ENCODE measurements around the gene DNM3.

Gene DNM3

DNA sequence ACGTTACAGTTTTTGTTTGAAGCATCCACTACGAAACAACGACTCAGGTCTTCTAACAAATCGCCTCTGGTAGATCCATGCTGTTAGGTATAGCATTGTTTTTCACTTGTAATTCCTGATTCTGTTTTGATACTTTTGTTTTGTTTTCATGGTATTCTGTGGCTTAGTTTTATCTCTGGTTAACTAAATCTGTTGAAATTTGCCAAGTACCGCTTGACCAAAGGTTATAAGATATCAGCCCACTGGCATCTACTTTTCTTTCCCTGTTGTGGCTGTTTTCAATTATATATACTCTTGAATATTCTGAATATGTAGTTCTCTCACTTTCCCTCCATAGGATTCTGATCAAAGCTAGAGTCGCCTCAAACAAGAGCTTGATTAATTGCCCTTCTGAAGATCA is 304.4 kb downstream of the DNM3 start:
- DNase-seq: no peak

- DNase-seq: no peak
Measured at GRCh38 chr1:172146141-172146850, 305.0 kb downstream of the DNM3 start.

DNA sequence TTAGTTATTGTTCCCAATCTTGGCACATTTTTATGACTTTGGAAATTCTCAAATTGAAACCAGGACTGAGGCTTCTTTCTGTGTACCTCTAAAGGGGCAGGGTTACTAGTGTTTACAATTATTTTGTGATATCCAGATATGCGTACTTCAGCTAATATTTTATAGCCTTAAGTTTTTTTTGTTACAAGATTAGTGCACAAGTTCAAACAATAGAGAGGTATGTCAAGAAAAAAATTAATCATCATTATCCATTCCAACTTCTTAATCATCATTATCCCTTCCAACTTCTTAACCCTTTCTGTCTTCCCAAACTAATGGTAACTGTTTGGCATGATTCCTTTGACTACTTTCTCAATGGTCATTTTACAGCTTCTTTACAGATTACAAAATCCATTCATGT is 306.2 kb downstream of the DNM3 start:
- DNase-seq: no peak

DNA sequence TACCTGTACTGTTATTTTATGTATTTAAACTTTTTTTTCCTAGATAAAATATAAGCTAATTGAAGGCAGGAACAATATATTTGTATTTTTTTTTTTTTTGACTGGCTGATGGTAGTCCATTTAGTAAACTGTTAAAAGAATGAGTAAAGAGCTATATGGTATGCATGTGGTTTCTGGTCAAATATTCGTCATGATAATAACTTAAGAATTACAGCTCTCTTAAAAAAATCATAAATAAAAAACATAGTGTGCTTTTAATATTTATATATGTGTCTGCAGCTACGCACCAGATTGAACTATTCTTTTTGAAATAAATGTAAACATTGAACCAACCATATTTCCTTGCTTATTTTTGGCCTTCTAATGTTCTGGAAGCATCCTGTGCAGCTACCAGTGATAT is 306.9 kb downstream of the DNM3 start:
- no peak for DNase-seq

DNA sequence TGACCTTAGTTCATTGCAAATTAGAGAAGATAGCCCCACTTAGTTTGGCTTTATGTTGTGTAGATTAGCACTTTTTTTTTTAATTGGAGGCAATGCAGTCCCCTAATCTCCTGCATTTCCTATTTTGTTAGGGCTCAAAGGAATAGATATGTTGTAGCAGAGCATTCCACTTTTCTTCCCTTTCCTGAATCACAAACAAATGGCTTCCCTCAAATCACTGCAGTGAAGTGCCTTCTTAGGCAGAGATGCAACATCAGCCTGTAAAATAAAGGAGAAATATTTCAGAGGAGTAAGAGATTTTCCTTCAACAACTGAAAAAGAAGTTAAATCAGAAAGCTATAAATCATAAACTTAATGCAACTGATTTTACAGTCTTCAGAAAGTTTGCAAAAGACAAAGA is 307.4 kb downstream of the DNM3 start:
- no peak for DNase-seq

DNA sequence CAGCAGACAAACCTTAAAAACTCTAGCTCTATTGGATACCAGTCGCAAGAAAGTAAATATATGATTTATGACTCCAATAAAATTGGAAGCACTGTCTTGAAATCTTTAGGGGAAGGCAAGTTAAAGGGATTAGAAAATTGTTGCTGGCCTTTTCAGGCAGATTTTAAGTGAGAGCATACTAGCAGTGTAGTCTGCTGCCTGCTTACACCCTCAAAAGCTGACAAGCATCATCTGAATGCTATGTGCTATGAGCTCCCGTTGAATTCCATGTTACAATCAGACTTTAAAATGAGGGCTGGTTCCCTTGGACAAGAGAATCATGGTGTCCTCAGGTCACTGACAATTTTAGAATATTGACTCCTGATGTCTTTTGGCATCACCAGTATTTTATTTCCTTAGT is 308.0 kb downstream of the DNM3 start:
- DNase-seq: no peak

GRCh38 chr1:172154551-172154950 is 313.3 kb downstream of the DNM3 start:
- no peak for DNase-seq

DNA sequence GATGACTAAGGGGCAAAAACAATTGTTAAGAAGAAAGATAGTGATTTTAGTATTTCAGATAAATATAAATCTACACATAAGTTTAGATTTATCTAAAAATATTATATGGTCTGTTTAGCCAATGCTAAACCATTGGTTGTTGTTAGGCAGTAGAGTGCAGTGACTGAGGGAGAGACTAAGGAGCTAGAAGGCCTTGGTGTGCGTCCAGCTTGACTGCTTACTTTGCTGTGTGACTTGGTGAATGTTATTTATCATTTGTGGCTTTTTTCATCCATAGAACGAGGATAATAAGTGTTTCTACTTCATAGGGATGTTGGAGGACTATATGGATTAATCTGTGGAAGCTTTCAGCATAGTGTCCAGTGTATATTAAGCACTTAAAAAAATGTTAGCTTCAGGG is 314.5 kb downstream of the DNM3 start:
- no peak for DNase-seq

DNA sequence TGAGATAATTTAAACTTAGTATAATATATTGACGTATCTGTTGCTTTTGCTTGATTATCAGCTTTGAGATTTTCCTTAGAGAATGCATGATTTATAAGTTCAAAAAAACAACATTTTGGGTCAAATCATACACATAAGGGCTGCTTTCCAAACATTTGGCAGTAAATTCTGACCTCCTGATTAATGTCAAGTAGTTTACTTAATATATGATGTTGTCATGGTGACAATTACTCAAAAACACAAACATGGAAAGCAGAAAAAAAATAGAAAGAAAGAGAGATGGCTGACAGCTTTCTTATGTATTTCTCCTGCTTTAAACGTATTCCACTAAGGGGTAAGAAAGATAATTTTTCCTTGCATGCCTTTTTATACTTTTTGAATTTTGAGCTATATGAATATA is 320.9 kb downstream of the DNM3 start:
- DNase-seq: no peak

DNA sequence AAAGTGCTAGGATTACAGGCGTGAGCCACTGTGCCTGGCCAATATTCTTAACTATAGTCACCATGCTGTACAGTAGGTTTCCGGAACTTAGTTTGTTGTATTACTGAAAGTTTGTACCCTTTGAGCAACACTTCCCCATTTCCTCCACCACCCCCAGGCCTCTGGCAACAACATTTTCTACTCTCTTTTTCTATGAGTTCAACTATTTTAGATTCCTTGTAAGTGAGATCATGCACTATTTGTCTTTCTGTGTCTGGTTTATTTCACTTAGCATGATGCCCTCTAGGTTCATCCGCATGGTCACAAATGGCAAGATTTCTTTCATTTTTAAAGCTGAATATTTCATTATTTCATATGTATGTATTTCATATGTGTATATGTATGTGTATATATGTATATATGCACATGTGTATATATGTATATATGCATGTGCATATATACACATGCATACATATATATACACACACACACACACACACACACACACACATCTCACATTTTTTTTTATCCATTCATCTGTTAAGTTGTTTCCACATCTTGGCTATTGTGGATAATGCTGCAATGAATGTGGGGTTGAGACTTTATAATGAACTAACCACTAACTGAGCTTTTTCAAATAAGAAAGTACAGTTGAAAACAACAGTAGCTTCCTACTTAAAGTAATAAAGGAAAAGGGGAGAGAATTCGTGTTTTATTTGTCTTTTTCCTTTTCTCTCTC is 322.4 kb downstream of the DNM3 start:
- no peak for DNase-seq

DNA sequence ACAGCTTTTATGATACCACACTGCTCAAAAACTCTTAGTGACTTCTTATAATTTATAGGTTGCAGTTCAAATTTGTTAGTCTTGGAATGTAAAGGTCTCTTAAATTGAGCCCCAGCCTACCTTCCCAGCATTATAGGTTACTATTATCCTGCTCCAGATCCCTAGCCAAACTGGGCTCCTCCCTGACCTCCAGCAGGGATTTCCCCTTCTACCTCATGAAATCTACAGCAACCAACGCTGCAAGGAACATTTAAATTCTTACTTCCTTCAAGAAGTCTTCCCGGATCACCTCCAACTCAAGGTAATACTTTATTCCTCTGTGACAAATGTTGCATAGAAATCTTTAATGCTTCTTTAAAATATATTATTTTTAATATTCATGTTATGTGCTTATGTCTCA is 324.1 kb downstream of the DNM3 start:
- DNase-seq: no peak

- no peak for DNase-seq
Measured at GRCh38 chr1:172167796-172168596, 326.7 kb downstream of the DNM3 start.

- DNase-seq: no peak
Measured at GRCh38 chr1:172168597-172168872, 327.2 kb downstream of the DNM3 start.

DNA sequence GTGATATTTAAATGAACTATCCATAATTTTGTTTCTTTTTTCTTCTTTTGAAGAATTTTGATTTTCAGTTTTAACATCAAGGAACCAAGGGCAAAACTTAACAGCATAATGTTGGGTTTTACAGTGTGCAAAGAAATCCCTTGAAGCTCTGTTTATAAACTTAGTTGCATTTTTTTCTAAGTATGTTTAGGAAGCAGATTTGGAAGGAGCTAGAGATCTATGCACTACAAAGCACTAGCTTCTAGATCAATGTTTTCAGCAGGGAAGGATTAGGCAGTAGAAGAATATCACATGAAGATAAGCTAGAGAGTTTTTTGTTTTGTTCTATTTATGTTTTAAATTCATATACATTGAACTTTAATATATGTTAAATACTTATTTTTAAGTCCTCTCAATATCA is 328.5 kb downstream of the DNM3 start:
- DNase-seq: no peak

DNA sequence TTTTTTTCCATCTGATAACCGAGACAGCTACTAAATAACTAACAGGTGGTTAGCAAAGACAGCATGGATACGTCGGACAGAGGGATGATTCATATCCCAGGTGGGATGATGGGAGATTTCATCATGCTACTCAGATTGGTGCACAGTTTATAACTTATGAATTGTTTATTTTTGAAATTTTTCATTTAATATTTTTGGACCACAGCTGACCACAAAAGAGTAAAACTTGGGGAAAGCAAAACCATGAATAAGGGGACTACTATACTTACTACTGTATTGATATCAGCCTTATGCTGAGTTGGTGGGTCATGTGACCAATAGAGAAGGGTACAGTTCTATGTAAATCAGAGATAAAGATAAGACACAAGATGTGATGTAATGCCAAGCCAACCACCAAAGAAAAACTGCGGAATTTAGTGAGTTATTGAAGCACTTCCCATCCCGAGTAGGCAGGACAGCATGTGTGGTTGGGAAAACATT is 331.1 kb downstream of the DNM3 start:
- DNase-seq: no peak

DNA sequence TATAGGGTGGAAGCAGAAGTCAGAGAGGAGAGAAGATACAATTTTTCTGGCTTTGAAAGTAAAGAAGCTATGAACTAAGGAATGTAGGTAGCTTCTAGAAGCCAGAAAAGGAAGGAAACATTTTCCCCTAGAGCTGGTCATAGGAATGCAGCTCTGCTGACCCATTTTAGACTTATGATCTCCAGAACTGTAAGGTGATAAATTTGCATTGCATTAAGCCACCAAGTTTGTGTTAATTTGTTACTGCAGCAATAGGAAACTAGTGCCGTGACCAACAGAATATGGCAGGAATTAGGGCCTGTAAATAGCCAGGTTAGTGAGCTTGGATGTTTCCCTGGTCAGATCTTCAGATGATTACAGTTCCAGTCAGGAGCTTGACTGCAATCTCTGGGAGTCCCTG is 334.9 kb downstream of the DNM3 start:
- no peak for DNase-seq

DNA sequence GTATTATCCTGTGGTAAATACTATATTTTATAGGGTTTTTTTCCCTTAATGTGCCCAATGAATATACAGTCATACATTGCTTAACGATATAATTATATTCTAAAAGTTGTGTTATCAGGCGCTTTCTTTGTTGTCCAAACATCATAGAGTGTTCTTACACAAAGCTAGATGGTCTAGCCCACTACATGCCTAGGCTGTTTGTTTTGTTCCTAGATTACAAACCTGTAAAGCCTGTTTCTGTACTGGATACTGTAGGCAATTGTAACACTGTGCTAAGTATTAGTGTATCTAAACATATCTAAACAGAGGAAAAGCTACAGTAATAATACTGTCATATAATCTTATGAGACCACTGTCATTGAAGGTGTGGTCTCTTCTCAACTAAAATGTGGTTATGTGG is 336.6 kb downstream of the DNM3 start:
- no peak for DNase-seq

- no peak for DNase-seq
Measured at GRCh38 chr1:172178886-172179285, 337.6 kb downstream of the DNM3 start.

GRCh38 chr1:172179918-172180317 is 338.6 kb downstream of the DNM3 start:
- DNase-seq: no peak

DNA sequence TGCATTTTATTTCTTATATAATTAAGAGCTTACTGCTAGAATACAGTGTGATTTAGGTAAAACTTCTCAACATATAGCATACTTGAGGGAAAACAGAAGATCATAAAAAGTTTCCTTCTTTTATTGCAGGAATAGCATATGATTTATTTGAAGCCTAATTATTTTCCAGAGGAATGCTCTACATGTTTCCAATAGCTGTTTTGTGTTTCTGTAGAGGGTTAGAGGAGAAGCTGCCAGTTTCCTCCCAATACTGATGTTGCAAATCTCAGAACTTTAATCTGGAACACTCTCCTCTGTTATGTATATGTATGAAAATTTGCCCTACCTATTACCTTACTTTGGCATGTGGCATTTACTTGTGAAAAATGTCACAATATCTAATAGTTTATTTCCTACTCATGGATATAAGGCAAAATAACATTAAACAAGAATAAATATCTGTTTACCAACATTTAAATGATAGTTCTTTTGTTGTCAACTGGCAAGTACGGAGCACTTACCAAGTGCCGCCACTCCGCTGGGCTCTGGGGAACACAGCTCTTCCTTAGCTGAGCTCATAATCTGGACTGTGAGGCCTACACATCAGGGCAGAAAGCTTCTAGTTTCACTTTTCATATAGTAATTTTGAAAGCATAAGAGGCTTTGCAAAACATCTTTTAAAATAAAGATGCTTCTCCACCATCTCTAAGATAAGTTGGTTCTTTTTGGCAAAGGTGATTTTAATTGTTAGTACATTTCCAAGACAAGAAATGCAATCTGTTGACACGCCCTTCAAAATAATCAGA is 339.4 kb downstream of the DNM3 start:
- DNase-seq: peak; percentile 27

DNA sequence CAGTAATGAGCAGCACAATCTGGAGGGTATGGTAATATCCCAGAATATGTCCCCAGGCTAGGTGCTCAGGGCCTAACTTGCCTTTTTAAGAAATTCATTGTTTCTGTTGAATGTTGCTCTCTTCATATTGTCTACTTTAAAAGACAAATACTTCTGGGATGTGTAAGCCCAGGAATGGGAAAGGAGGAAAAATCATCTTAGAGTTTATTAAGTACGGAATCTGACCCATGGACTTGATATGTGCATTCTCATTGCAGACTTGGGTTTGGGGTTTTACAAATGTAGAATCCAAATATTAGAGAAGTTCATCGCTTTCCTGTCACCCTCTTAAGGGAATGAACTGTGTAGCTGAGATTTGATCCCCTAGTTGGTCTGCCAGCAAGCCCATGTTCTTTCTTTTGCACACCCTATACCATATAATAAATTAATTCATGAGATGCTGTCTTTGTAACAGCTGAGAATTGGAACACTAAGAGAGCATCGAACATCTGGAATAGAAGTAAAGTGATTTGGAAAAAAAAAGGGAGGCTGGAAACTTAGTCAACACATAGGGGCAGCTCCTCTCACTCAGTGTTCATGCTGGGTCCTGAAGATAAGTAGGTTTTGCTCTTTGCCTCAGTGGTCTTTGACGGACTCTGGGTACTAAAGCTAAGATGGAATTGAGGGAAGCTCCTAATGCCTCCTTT is 343.4 kb downstream of the DNM3 start:
- no peak for DNase-seq

DNA sequence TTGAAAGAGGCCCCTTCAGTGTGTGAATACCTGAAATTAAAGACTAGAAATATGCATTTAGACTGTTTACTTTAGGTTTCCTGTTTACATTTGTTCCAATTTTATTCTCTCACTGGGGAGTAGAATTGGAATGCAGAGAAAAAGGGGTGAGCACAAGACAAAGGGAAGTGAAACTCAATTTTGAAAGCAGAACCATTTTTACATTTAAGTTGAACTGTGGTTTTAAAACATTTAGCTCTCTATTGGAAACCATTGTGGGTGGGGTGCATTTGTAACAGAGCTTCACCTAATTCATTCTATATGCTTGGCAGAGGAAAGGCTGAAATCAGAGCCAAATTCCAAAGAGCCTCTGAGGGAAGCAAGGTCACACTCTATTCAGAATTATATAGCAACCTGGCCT is 343.9 kb downstream of the DNM3 start:
- DNase-seq: no peak

- DNase-seq: no peak
Measured at GRCh38 chr1:172185996-172186395, 344.7 kb downstream of the DNM3 start.

Measured in stimulated activated CD4-positive, alpha-beta T cell treated with anti-CD3 and anti-CD28 coated beads, Interleukin-12 subunit alpha, Interleukin-12 subunit beta, amount 100 ng/mL, for 4 hours (primary cell).